AML-193 (cell line): ENCODE data around the gene MTMR12.
"Not testable (repeated sequence)": the region's sequence is repeated elsewhere in the genome, so short reads cannot be mapped to it uniquely, and the experiment has no call there.

Experiments
- DNase-seq, 2 experiments: peaks; one replicate each; lab custom pipeline; 2025; lab: John Stamatoyannopoulos, UW

The MTMR12 gene

GRCh38 chr5:32232441-32233219 lies 80.1 kb downstream of the MTMR12 start:
- peak; percentile 73 to 81 for DNase-seq

- DNase-seq, result peak in 1 of 2 experiments; percentile 26
Measured at GRCh38 chr5:32231929-32232328, 80.8 kb downstream of the MTMR12 start.

GRCh38 chr5:32231241-32231640 lies 81.5 kb downstream of the MTMR12 start:
- peak; percentile 41 to 44 for DNase-seq

GRCh38 chr5:32230356-32231099 lies 82.2 kb downstream of the MTMR12 start:
- no peak for DNase-seq

DNA sequence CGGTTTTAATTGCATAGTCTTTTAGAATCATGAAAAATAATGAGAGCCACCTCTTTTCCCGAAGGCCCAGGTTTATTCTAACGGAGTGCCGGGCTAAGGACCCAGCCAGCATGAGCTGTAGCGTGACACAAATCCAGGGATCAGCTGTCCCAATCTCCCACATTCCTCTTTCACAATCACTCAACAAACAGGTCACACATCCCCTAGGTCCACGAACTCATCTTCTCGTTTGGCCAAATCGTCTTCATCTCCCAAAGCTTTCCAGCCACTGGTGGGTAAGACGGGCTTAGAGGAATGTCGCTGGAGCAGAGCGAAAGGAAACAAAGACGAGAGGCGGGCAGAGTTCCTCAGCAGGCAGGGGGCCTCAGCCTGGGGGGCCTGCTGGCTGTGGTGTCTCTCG lies 83.2 kb downstream of the MTMR12 start:
- DNase-seq, result no peak

DNA sequence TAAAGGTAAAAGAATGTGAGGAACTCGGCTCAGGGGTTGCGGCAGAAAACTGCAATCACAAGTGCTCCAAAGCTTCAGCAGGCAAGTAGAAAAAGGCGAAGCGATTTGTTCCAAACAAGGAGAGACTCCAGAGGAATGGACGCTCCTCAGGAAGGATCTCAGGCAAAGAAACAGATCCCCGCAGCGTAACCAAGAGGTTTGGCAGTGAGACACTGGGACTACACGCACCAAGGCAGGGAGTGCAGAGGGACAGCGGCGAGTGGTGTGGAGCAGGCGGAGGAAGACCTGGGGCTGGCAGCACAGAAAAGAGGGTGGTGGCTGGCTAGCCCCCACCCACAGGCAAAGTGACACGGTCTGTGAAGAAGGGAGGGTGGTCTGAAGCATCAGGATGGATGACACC lies 83.9 kb downstream of the MTMR12 start:
- DNase-seq, result no peak

- no peak for DNase-seq
Measured at GRCh38 chr5:32225445-32225844, 87.3 kb downstream of the MTMR12 start.

DNA sequence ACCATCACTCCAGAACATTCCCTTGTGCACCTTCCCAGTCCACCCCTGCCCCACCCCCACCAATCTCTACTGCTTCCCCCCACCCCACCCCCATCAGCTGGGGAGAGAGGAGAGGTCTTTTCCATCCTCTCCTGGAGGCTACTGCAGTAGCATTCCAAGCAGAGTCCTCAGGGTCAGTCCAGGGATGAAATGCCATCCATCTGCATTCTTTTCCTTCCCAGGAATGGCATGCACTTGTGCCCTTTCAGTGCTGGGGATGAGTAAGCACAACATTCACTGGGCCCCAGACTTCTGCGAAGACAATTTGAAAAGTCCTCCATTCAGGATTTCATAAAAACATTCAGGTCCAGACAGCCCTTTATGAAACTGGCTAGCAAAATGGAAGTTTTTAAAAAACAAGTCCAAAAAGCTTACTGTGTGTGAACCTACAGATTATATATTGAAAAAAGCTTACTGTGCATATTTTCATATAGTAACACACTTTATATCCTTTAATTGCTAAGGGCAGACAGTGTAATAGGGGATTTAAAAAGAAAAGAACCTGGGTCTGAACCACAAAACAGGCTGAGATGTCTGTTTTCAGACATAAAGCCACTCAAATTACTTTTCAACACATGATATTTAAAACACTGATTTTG lies 88.6 kb downstream of the MTMR12 start:
- no peak for DNase-seq

DNA sequence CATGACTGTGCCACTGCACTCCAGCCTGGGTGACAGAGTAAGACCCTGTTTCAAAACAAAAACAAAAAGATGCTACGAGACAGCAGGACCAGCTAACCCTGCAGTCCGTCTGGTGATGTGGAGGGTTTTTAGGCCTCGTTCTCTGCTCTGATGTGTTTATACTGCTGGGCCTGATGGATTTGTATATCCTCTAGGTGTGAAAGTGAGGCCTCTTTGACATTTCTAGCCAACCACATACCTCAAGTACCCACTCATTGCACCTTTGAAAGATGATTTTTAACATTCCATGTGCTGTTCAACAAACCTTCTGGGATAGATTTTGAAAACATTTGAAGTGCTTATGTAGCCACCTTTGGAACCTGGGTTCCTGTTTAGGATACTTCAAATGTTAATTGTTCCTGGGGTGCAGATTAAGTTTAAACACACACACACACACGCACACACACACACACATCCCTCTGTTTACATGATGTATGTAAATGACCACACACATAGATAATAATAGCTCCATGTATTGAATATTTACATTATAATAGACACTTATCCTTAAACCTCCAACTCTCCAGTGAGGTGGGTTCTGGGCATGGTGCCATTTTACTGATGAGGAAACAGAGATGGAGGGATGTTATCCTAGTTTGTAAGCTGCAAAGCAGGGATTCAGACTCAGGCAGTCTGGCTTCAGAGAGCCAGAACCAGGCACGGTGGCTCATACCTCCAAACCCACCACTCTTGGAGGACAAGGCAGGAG lies 89.8 kb downstream of the MTMR12 start:
- DNase-seq, result no peak

- no peak for DNase-seq
Measured at GRCh38 chr5:32217886-32218396, 94.8 kb downstream of the MTMR12 start.

GRCh38 chr5:32214344-32214743 lies 98.4 kb downstream of the MTMR12 start:
- DNase-seq, result not testable (repeated sequence)

GRCh38 chr5:32210151-32210550 lies 102.6 kb downstream of the MTMR12 start:
- no peak for DNase-seq

GRCh38 chr5:32208837-32209236 lies 103.9 kb downstream of the MTMR12 start:
- DNase-seq, result not testable (repeated sequence)

DNA sequence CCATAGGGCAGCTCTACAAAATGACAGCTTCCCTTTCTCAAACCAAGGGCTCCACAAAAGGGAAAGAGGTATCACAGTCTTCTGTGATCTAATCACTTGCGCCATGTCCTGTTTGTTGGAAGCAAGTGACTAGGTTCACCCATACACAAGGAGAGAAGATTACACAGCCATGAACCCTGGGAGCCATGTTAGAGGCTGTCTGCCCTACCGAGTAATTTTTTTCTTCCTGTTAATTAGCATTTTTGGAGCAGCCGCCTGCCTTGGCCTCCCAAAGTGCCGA lies 105.4 kb downstream of the MTMR12 start:
- peak; percentile 5 to 7 for DNase-seq

DNA sequence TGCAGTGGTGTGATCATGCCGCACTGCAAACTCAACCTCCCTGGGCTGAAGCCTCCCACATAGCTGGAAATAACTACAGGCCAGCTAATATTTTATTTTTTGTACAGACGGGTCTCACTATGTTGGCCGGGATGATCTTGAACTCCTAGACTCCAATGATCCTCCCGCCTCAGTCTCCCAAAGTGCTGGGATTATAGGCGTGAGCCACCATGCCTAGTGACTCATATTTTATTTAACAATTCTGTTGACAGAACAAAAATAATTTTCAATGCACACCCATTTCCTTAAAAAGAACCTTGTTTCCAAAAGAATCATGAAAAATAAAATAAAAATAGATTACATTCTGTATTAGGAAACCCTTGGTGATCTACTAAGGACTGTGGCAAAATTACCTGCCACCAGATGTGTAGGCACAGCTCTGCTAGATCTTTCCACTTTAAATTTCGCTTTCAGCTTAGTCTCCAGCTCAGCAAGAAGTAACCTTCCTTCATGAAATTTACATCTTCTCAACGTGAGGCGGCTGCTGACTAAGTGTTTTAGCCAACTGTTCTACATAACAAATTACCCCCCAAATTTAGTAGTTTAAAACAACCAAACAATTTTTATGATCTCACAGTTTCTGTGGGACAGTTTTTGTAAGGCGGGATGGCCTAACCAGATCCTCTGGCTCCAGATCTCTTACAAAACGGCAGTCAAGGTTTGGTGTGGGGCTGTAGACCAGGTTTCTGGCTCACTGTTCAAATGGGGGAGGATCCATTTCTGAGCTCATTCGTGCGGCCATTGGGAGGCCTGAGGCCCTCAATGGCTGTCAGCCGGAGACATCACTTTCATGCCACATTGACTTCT lies 106.0 kb downstream of the MTMR12 start:
- DNase-seq, result no peak

DNA sequence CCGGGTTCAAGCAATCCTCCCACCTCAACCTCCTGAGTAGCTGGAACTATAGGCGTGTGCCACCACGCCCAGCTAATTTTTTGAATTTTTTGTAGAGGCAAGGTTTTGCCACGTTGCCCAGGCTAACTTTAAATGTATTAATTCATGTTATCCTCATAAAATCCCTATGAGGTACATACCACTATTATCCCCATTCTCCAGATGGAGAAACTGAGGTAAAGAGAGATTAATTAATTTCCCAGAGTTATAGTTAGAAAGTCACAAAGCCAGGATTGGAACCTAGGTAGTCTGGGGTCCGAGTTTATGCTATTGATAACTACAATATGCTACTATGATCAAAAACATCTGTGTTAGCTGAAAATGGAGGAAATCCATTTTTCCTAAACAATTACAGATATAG lies 106.7 kb downstream of the MTMR12 start:
- DNase-seq, result no peak

GRCh38 chr5:32202394-32202793 lies 110.3 kb downstream of the MTMR12 start:
- DNase-seq, result no peak

DNA sequence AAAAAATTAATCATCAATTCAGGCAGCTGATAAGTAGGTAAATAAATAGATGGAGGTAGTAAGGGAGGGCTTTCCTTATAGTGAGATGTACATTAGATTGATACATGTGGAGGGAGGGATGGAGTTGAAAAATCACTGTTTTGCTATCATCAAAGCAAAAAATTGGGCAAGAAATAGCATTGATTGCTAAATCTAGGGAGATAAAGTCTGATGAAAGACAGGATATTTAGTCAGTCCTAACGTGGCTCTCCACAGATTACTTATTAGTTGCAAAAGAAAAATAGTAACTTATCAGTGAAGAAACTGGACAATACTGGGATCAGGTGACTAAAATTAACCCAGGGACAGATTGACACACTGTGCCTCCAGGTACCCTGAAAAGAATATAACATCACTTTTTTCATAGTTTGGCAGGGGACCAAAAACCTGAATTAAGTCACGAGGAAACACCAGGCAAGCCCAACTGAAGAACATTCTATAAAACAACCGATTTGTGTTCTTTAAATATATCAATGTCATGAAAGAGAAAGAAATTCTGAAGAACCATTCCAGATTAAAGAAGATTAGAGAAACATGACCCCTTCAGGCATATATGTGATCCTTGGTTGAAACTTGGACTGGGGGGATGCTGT lies 111.5 kb downstream of the MTMR12 start:
- DNase-seq, result peak; percentile 14 to 21

GRCh38 chr5:32197032-32197431 lies 115.7 kb downstream of the MTMR12 start:
- DNase-seq, result no peak

DNA sequence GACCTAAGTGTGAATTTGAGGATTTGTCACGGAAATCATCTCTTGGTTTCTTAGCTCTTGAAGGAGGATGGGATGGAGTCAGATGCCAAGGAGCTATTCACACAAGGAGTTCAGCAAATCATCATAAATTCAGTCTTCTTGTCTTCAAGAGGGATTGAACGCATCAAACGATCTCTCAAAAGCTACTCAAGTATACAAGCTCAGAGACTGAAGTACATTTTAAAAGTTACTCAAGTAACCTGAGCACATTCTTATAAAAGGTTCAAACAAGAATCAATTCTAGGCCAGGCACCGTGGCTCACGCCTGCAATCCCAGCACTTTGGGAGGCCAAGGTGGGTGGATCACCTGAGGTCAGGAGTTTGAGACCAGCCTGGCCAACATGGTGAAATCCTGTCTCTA lies 117.5 kb downstream of the MTMR12 start:
- DNase-seq, result no peak

GRCh38 chr5:32193591-32193990 lies 119.1 kb downstream of the MTMR12 start:
- peak; percentile 96 to 97 for DNase-seq
